IPS-NIHi7 (cell line): ENCODE data around the gene CLDN9.
"Not testable (repeated sequence)": the region's sequence is repeated elsewhere in the genome, so short reads cannot be mapped to it uniquely, and the experiment has no call there.

Experiments
- DNase-seq: peaks from one replicate; pipeline ENCODE4 v3.0.0; 2012; ENCODE audit warnings: mixed read lengths; ENCODE audit errors: extremely low spot score

Gene CLDN9

GRCh38 chr16:3032624-3033023 lies 19.9 kb downstream of the CLDN9 start:
- DNase-seq, result no peak

GRCh38 chr16:3035289-3035971 lies 22.7 kb downstream of the CLDN9 start:
- DNase-seq, result no peak

- DNase-seq, result no peak
Observed at GRCh38 chr16:3035972-3036725, 23.4 kb downstream of the CLDN9 start.

- peak; percentile 80 for DNase-seq
Observed at GRCh38 chr16:3036726-3037315, 24.1 kb downstream of the CLDN9 start, which contains the start of gene BICDL2. TSS of gene BICDL2 (minus strand) at chr16:3036944. CDS start at chr16:3035496, 1,448 bp downstream.

- peak; percentile 55 for DNase-seq
Observed at GRCh38 chr16:3038256-3038655, 25.5 kb downstream of the CLDN9 start.

- DNase-seq, result peak; percentile 10
Observed at GRCh38 chr16:3038896-3039295, 26.2 kb downstream of the CLDN9 start.

- DNase-seq, result no peak
Observed at GRCh38 chr16:3042376-3042775, 29.7 kb downstream of the CLDN9 start.

- DNase-seq, result no peak
Observed at GRCh38 chr16:3044708-3045107, 32.0 kb downstream of the CLDN9 start.

- peak; percentile 60 for DNase-seq
Observed at GRCh38 chr16:3045758-3046640, 33.3 kb downstream of the CLDN9 start, which contains the start of gene MMP25. TSS of gene MMP25 (plus strand) at chr16:3046561. CDS start at chr16:3046918, 357 bp downstream.

GRCh38 chr16:3046641-3047386 lies 34.1 kb downstream of the CLDN9 start:
- peak; percentile 42 for DNase-seq

GRCh38 chr16:3047387-3047720 lies 34.6 kb downstream of the CLDN9 start:
- no peak for DNase-seq

GRCh38 chr16:3049921-3050481 lies 37.3 kb downstream of the CLDN9 start:
- no peak for DNase-seq

GRCh38 chr16:3050487-3050886 lies 37.8 kb downstream of the CLDN9 start:
- no peak for DNase-seq

- no peak for DNase-seq
Observed at GRCh38 chr16:3051009-3051408, 38.3 kb downstream of the CLDN9 start.

GRCh38 chr16:3051494-3051893 lies 38.8 kb downstream of the CLDN9 start:
- DNase-seq, result no peak

- not testable (repeated sequence) for DNase-seq
Observed at GRCh38 chr16:3052571-3053329, 40.0 kb downstream of the CLDN9 start.

- DNase-seq, result not testable (repeated sequence)
Observed at GRCh38 chr16:3053330-3053710, 40.6 kb downstream of the CLDN9 start.

- no peak for DNase-seq
Observed at GRCh38 chr16:3054965-3055733, 42.4 kb downstream of the CLDN9 start.

GRCh38 chr16:3055734-3056115 lies 43.0 kb downstream of the CLDN9 start:
- not testable (repeated sequence) for DNase-seq
